SU-DHL-6 (cell line): ENCODE data around the gene UNC5C.

Experiments used
- H2AFZ ChIP-seq: fragments of 200-600 bp; sonication (generic); 2 replicates; pipeline ENCODE4 v1.6.1; 2014; ENCODE audit warnings: low read depth, mild to moderate bottlenecking, moderate library complexity, mixed read lengths, antibody characterized with exemption, low read length; ENCODE audit not compliant: severe bottlenecking
- H3F3A ChIP-seq: fragments of 200-600 bp; shearing (Covaris generic); 2 replicates; pipeline ENCODE4 v1.6.0; 2016; ENCODE audit warnings: antibody characterized with exemption, mild to moderate bottlenecking; ENCODE audit not compliant: insufficient read depth
- H3K27ac ChIP-seq: fragments of 200-600 bp; sonication (generic); 2 replicates; pipeline ENCODE4 v1.5.1; 2016; ENCODE audit warnings: low read depth, mild to moderate bottlenecking, low read length, moderate library complexity, mixed read lengths
- H3K27me3 ChIP-seq: fragments of 200-600 bp; sonication (generic), shearing (Covaris generic); 2 replicates; pipeline ENCODE4 v1.6.0; 2014; ENCODE audit warnings: mild to moderate bottlenecking, low read length
- H3K36me3 ChIP-seq: fragments of 200-600 bp; sonication (generic); 2 replicates; pipeline ENCODE4 v1.6.1; 2014; ENCODE audit warnings: mild to moderate bottlenecking, low read length, mixed read lengths
- H3K4me2 ChIP-seq: fragments of 300-600, 200-600 bp; shearing (Covaris generic), sonication (generic); 2 replicates; pipeline ENCODE4 v1.6.0; 2014; ENCODE audit warnings: low read length, low read depth, mild to moderate bottlenecking; ENCODE audit not compliant: poor library complexity, severe bottlenecking
- H3K4me3 ChIP-seq: fragments of 200-600 bp; sonication (generic); 2 replicates; pipeline ENCODE4 v1.5.1; 2014; ENCODE audit warnings: antibody characterized with exemption, low read length, mild to moderate bottlenecking, mixed read lengths; ENCODE audit not compliant: insufficient read depth, poor library complexity, severe bottlenecking
- H3K79me2 ChIP-seq: fragments of 200-600 bp; sonication (generic); 2 replicates; pipeline ENCODE4 v1.6.1; 2014; ENCODE audit warnings: mild to moderate bottlenecking, low read length, moderate library complexity; ENCODE audit not compliant: insufficient read depth
- H3K9ac ChIP-seq: fragments of 200-600 bp; sonication (generic); 2 replicates; pipeline ENCODE4 v1.7.0; 2014; ENCODE audit warnings: mild to moderate bottlenecking, low read length
- H3K9me2 ChIP-seq: fragments of 200-600 bp; sonication (generic); replicated peaks from 2 replicates; pipeline ENCODE4 v1.6.1; 2014; ENCODE audit warnings: low read length; ENCODE audit not compliant: insufficient read depth
- H3K9me3 ChIP-seq: fragments of 200-600 bp; sonication (generic); 2 replicates; pipeline ENCODE4 v1.6.1; 2014; ENCODE audit warnings: low read length, mixed read lengths; ENCODE audit not compliant: insufficient read depth
- H4K20me1 ChIP-seq: fragments of 200-600 bp; sonication (generic); 2 replicates; pipeline ENCODE4 v1.6.1; 2014; ENCODE audit warnings: low read depth, mild to moderate bottlenecking, antibody characterized with exemption, low read length, moderate library complexity, mixed read lengths
- EZH2phosphoT487 ChIP-seq: fragments of 200-600 bp; sonication (generic), shearing (Covaris generic); conservative IDR thresholded peaks from 2 replicates; pipeline ENCODE4 v1.6.1; 2018; ENCODE audit warnings: mild to moderate bottlenecking, antibody characterized with exemption, low read length, moderate library complexity, mixed read lengths
- TF ChIP-seq, protein P1 (sequence below): fragments of 200-600 bp; sonication (generic); IDR thresholded peaks from one replicate; pipeline ENCODE4 v1.5.1; 2017; ENCODE audit warnings: antibody characterized with exemption, mild to moderate bottlenecking, low read length, moderate library complexity; ENCODE audit not compliant: insufficient read depth, poor library complexity, severe bottlenecking

The UNC5C gene

DNA sequence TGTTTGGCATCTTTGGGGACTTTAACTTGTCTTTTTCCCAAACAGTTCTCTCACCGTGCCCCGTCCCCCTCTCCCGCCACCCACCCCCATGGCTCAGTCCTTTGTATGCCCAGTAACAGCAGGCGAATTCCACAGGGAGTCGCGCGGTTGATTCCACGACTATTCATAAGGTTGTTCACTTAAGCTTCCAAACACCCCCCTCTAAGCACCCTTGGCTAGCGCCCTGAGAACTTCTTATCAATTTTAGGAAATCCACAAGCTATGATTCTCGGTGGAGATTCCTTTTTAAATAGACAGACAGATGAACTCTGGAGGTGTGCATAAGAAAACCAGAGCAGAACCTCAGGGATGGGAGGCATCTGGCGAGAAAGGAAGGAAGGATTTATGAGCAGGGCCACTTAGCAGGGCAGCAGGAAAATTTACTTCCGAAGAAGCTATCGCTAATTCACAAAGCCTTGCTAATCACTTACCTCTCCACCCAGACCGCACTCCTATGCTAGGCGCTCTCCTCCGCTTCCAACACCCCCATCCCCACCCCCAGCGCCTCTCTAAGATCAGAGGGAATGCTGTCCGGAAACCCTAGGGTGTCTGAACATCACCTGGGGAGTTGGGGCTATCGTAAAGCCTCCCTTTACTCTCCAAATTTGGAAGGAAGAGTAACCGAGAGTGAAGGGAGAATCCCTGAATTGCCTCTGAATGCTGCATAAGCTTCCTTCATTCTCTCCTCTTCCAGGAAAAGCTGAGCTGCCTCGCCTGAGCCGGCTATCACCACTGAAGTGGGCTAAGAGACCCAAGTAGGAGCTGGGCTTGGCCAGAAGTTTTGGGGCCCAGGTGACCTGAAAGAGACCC, 1.7 kb downstream of the UNC5C start:
- no peak overlapping the region for H3K27ac ChIP-seq
- H3K4me2 ChIP-seq: no peak overlapping the region
- no peaks in the 10 kb centered on the region for H3K9me2 ChIP-seq
- H3K79me2 ChIP-seq: no peaks in the 10 kb centered on the region
- TF ChIP-seq, protein P1, sequence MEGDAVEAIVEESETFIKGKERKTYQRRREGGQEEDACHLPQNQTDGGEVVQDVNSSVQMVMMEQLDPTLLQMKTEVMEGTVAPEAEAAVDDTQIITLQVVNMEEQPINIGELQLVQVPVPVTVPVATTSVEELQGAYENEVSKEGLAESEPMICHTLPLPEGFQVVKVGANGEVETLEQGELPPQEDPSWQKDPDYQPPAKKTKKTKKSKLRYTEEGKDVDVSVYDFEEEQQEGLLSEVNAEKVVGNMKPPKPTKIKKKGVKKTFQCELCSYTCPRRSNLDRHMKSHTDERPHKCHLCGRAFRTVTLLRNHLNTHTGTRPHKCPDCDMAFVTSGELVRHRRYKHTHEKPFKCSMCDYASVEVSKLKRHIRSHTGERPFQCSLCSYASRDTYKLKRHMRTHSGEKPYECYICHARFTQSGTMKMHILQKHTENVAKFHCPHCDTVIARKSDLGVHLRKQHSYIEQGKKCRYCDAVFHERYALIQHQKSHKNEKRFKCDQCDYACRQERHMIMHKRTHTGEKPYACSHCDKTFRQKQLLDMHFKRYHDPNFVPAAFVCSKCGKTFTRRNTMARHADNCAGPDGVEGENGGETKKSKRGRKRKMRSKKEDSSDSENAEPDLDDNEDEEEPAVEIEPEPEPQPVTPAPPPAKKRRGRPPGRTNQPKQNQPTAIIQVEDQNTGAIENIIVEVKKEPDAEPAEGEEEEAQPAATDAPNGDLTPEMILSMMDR: no peak
- TF ChIP-seq EZH2phosphoT487: no peak
- no peaks in the 10 kb centered on the region for H3K27me3 ChIP-seq
- H3K9me3 ChIP-seq: no peaks in the 10 kb centered on the region
- no peak overlapping the region for H3K4me3 ChIP-seq
- H4K20me1 ChIP-seq: no peaks in the 10 kb centered on the region
- H3F3A ChIP-seq: no peaks in the 10 kb centered on the region
- H2AFZ ChIP-seq: no peak overlapping the region
- H3K36me3 ChIP-seq: no peaks in the 10 kb centered on the region
- no peak overlapping the region for H3K9ac ChIP-seq

DNA sequence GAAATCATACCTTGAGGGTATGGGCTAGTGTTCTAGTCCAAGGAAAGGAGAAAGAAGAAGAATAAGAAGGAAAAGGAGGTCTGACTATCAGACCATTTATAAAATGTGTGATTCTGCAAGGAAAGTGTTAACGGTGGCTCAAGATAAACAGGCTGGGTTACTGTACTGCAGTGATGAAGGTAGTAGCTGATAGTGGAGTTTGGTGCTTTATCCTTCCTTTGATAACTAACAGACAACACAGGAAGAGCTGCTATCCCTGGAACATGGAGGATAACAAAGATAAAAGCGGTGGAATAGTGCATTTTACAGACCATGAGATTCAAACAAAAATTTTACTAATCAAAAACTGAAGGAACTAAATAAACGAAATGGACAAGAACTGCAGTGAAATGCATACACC, 2.6 kb downstream of the UNC5C start:
- no peak for TF ChIP-seq EZH2phosphoT487
- TF ChIP-seq, protein P1: no peak
- H2AFZ ChIP-seq: no peak overlapping the region
- H3K9me3 ChIP-seq: no peaks in the 10 kb centered on the region
- H3K27ac ChIP-seq: no peak overlapping the region
- H3K9ac ChIP-seq: no peak overlapping the region
- no peak overlapping the region for H3K4me2 ChIP-seq
- H3K4me3 ChIP-seq: no peak overlapping the region
- H3K27me3 ChIP-seq: no peaks in the 10 kb centered on the region
- H3K79me2 ChIP-seq: no peaks in the 10 kb centered on the region
- H3F3A ChIP-seq: no peaks in the 10 kb centered on the region
- no peaks in the 10 kb centered on the region for H3K36me3 ChIP-seq
- H4K20me1 ChIP-seq: no peaks in the 10 kb centered on the region
- no peaks in the 10 kb centered on the region for H3K9me2 ChIP-seq

DNA sequence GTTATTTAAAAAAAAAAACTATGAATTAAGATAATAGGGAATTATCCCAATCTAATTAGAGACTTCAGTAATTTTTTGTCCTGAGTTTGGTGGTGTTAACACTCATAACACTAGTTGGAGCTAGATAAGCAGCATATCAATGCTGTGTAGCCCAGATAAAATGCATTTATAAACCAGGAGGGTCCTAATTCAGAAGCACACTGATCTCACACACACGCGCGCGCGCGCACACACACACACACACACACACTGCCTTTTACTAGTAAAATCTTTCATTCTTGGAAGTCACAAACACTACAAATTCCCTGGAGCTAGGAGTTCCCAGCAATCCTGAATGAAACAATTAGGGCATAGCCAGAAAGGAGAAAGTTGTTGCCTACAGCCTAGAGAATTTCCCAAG, 3.2 kb downstream of the UNC5C start:
- TF ChIP-seq, protein P1: no peak
- no peak for TF ChIP-seq EZH2phosphoT487
- no peaks in the 10 kb centered on the region for H3K79me2 ChIP-seq
- H3F3A ChIP-seq: no peaks in the 10 kb centered on the region
- H3K36me3 ChIP-seq: no peaks in the 10 kb centered on the region
- no peak overlapping the region for H2AFZ ChIP-seq
- no peak overlapping the region for H3K4me3 ChIP-seq
- H3K27ac ChIP-seq: no peak overlapping the region
- no peak overlapping the region for H3K9ac ChIP-seq
- H3K9me3 ChIP-seq: no peaks in the 10 kb centered on the region
- no peaks in the 10 kb centered on the region for H3K27me3 ChIP-seq
- no peaks in the 10 kb centered on the region for H3K9me2 ChIP-seq
- H3K4me2 ChIP-seq: no peak overlapping the region
- no peaks in the 10 kb centered on the region for H4K20me1 ChIP-seq
